HTERT RPE-1 (cell line): ENCODE results near the gene TNF.

Experiments used
- in situ Hi-C: fragments of 300-500 bp; cut with MboI; formaldehyde crosslinking; loops from 4 replicates; pipeline ENCODE4 v1.14.3; 2020; ENCODE audit warnings: low sequenced_read_pairs

The TNF gene

DNA sequence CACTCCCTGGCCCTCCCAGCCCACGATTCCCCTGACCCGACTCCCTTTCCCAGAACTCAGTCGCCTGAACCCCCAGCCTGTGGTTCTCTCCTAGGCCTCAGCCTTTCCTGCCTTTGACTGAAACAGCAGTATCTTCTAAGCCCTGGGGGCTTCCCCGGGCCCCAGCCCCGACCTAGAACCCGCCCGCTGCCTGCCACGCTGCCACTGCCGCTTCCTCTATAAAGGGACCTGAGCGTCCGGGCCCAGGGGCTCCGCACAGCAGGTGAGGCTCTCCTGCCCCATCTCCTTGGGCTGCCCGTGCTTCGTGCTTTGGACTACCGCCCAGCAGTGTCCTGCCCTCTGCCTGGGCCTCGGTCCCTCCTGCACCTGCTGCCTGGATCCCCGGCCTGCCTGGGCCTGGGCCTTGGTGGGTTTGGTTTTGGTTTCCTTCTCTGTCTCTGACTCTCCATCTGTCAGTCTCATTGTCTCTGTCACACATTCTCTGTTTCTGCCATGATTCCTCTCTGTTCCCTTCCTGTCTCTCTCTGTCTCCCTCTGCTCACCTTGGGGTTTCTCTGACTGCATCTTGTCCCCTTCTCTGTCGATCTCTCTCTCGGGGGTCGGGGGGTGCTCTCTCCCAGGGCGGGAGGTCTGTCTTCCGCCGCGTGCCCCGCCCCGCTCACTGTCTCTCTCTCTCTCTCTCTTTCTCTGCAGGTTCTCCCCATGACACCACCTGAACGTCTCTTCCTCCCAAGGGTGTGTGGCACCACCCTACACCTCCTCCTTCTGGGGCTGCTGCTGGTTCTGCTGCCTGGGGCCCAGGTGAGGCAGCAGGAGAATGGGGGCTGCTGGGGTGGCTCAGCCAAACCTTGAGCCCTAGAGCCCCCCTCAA is 3.1 kb upstream of the TNF start, which contains the start of gene LTA:
LTA (plus strand) TSS at position 249 of the 871 bp plus-strand sequence; CDS start at position 703, 454 bp downstream.
- in situ Hi-C loops = no loop called here

DNA sequence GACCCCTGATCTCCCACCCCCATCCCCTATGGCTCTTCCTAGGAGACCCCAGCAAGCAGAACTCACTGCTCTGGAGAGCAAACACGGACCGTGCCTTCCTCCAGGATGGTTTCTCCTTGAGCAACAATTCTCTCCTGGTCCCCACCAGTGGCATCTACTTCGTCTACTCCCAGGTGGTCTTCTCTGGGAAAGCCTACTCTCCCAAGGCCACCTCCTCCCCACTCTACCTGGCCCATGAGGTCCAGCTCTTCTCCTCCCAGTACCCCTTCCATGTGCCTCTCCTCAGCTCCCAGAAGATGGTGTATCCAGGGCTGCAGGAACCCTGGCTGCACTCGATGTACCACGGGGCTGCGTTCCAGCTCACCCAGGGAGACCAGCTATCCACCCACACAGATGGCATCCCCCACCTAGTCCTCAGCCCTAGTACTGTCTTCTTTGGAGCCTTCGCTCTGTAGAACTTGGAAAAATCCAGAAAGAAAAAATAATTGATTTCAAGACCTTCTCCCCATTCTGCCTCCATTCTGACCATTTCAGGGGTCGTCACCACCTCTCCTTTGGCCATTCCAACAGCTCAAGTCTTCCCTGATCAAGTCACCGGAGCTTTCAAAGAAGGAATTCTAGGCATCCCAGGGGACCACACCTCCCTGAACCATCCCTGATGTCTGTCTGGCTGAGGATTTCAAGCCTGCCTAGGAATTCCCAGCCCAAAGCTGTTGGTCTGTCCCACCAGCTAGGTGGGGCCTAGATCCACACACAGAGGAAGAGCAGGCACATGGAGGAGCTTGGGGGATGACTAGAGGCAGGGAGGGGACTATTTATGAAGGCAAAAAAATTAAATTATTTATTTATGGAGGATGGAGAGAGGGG is 1.9 kb upstream of the TNF start:
- in situ Hi-C loops = no loop called here

DNA sequence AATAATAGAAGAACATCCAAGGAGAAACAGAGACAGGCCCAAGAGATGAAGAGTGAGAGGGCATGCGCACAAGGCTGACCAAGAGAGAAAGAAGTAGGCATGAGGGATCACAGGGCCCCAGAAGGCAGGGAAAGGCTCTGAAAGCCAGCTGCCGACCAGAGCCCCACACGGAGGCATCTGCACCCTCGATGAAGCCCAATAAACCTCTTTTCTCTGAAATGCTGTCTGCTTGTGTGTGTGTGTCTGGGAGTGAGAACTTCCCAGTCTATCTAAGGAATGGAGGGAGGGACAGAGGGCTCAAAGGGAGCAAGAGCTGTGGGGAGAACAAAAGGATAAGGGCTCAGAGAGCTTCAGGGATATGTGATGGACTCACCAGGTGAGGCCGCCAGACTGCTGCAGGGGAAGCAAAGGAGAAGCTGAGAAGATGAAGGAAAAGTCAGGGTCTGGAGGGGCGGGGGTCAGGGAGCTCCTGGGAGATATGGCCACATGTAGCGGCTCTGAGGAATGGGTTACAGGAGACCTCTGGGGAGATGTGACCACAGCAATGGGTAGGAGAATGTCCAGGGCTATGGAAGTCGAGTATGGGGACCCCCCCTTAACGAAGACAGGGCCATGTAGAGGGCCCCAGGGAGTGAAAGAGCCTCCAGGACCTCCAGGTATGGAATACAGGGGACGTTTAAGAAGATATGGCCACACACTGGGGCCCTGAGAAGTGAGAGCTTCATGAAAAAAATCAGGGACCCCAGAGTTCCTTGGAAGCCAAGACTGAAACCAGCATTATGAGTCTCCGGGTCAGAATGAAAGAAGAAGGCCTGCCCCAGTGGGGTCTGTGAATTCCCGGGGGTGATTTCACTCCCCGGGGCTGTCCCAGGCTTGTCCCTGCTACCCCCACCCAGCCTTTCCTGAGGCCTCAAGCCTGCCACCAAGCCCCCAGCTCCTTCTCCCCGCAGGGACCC is 981 bp upstream of the TNF start:
- in situ Hi-C loops = no loop called here

DNA sequence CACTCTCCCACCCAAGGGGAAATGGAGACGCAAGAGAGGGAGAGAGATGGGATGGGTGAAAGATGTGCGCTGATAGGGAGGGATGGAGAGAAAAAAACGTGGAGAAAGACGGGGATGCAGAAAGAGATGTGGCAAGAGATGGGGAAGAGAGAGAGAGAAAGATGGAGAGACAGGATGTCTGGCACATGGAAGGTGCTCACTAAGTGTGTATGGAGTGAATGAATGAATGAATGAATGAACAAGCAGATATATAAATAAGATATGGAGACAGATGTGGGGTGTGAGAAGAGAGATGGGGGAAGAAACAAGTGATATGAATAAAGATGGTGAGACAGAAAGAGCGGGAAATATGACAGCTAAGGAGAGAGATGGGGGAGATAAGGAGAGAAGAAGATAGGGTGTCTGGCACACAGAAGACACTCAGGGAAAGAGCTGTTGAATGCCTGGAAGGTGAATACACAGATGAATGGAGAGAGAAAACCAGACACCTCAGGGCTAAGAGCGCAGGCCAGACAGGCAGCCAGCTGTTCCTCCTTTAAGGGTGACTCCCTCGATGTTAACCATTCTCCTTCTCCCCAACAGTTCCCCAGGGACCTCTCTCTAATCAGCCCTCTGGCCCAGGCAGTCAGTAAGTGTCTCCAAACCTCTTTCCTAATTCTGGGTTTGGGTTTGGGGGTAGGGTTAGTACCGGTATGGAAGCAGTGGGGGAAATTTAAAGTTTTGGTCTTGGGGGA is 754 bp downstream of the TNF start:
- in situ Hi-C loops = no loop called here

DNA sequence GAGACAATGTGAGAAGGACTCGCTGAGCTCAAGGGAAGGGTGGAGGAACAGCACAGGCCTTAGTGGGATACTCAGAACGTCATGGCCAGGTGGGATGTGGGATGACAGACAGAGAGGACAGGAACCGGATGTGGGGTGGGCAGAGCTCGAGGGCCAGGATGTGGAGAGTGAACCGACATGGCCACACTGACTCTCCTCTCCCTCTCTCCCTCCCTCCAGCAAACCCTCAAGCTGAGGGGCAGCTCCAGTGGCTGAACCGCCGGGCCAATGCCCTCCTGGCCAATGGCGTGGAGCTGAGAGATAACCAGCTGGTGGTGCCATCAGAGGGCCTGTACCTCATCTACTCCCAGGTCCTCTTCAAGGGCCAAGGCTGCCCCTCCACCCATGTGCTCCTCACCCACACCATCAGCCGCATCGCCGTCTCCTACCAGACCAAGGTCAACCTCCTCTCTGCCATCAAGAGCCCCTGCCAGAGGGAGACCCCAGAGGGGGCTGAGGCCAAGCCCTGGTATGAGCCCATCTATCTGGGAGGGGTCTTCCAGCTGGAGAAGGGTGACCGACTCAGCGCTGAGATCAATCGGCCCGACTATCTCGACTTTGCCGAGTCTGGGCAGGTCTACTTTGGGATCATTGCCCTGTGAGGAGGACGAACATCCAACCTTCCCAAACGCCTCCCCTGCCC is 1.7 kb downstream of the TNF start:
- in situ Hi-C loops = no loop called here

DNA sequence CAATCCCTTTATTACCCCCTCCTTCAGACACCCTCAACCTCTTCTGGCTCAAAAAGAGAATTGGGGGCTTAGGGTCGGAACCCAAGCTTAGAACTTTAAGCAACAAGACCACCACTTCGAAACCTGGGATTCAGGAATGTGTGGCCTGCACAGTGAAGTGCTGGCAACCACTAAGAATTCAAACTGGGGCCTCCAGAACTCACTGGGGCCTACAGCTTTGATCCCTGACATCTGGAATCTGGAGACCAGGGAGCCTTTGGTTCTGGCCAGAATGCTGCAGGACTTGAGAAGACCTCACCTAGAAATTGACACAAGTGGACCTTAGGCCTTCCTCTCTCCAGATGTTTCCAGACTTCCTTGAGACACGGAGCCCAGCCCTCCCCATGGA is 2.2 kb downstream of the TNF start:
- in situ Hi-C loops = no loop called here

DNA sequence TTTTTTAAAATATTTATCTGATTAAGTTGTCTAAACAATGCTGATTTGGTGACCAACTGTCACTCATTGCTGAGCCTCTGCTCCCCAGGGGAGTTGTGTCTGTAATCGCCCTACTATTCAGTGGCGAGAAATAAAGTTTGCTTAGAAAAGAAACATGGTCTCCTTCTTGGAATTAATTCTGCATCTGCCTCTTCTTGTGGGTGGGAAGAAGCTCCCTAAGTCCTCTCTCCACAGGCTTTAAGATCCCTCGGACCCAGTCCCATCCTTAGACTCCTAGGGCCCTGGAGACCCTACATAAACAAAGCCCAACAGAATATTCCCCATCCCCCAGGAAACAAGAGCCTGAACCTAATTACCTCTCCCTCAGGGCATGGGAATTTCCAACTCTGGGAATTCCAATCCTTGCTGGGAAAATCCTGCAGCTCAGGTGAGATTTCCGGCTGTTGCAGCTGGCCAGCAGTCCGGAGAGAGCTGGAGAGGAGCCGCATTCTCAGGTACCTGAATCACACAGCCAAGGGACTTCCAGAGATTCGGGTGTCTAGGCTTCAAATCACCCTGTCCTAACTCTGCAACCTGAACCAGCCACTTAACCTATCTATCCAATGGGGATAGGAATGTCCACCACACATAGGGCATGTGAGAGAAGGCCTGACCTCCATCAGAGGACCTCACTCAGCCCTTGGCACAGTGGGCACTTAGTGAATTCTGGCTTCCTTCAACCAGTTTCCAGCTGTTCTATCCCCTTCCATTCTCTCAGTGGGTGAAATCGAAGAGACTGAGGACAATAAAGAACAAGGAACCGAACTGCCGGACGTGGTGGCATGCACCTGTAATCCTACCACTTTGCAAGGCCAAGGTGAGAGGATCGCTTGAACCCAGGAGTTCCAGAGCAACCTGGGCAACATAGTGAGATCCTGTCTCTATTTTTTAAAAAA is 3.1 kb downstream of the TNF start:
- in situ Hi-C loops = no loop called here

DNA sequence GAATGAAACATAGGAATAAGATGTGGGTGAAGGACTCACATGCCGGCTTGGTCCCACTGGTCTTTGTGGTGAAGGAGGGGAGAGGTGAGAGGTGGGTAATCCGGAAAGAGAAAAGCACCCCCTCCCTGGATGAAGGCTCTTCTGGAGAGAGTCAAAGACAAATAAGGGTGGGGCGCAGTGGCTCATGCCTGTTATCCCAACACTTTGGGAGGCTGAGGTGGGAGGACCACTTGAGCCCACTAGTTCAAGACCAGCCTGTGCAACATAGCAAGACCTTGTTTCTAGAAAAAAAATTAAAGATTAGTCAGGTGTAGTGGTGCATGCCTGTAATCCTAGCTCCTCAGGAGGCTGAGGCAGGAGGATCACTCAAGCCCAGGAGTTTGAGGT is 3.7 kb downstream of the TNF start:
- in situ Hi-C loops = no loop called here

DNA sequence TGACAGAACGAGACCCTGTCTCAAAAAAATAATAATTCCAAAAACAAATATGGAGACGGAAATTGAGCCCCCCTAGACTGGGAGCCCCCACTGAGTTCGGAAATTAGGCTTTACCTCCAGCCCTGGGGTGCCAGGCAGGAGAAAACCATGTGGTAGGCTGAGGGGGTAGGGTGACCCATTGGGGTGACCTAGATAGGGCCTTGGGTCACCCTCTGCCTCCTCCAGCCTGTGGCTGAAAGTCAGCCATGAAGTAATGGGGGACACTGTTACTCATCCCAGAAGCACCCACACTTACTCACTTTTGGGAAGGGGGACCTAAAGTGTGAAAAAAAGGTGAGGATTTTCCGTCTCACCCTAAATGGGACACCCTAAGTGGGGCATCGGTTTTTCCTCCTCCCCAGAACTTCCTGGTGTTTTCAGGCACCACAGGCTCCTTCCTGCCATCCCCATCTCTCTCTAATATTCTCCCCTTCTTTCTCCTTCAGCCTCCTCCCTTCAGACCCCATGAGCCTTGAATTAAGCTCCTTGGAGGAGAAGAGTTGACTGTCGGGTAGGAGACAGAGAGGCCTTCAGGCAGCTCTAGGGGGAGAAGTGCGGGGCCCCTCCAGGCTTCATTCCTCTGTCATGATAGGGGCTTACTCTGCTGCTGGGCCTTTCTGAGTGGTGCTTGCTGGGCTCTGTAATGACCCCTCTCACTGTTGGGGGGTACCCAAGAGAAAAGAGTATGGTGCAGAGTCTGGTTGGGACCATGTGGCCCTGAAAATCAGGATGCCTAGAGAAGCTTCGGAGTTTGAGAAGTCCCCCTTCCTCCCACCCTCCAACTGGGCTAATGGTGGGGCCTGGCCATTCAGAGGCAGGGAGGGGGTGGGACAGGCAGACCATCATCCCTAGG is 4.4 kb downstream of the TNF start:
- in situ Hi-C loops = no loop called here

DNA sequence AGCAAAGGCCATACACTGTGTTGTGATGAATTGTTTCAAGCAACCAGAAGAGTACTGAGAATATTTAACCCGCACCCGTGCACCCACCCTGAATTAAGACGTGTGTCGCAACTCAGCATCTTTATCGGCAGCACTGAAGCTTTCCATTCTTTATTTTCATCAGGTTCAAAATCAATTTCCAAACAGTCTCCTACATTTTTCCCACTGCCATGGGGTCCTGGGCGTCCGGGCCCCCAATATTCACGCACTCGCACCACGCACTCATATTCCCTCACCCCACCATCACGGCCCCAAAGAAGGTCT is 5.0 kb downstream of the TNF start:
- in situ Hi-C loops = no loop called here

DNA sequence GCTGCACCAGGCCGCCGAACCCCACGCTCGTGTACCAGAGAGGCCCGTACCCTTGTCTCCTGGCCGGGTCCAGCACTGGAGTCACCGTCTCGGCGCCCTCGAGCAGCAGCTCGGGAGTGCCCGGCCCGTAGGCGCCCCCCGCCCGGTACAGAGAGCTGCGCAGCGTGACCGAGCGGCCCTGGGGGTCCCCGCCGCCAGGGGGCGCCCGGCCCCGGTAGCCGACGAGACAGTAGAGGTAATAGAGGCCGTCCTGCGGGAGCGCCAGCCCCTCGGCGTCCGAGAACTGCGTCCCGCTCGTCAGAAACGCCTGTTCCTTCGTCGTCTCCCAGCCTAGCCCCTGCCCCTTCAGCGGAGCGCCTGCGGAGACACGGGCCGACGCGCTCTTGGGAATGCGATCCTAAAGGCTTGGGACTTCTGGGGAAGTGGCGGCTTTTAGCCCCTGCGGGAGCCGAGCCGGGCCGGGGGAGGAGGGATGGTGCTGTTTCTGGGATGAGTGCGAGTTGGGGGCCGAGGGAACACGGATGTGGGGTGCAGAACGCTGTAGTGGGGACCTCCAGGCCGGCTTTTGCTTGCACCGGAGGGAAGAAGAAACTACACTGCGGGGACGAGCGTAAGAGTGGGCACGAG is 5.6 kb downstream of the TNF start:
- in situ Hi-C loops = no loop called here

DNA sequence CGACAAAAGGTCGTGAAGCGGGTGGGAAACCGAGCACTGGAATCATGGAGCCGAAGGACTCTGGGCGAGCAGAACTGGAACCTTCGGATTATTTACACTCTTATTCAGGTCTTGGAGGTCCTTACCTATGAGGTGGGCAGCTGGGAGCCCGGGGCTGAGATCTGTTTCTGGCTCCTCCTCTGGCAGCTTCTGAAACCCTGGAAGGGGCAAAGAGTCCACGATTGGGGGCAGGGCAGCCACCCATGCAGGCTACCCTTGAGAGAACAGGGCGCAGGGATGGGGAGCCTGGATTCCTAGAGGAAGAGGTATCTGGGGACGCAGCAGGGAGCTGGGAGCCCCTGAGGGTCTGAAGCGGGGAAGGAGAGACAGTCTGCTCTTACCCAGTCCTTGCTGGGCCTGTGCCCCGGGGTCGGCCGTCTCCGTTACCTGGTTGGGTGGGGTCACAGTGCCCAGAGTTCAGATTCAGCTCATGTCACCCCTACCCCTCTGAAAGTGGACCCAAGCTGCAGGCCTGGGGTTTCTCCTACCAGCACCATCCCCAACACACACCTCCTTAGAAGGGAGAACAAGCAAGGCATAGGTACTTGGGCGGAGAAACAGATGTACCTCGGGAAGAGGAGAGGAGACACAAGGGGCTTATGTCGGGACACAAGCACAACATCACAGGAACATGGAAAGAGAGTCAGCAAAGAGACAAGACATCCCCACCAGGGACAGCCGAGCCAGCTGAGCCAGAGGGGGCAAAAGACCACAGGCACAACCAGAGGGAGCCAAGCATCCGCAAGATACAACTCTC is 6.3 kb downstream of the TNF start:
- in situ Hi-C loops = no loop called here

DNA sequence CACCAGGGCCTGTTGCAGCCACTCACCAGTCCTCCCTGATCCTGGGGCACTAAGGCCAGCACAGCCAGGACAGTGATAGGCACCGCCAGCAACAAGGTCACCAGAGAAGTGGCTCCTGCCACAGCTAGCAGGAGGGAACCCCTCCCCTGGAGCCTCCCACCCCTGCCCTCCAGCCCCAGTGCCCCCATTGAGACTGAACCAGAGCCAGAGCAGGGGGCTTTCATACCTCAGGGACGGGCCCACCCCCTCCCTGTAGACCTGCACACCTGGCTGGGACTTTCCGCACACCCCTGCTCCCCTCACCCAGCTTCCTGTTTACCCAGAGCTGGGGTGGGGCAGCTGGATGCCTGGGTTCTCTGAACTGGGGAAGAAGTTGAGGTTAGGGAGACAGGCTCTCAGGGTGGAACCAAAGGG is 6.9 kb downstream of the TNF start, which contains the start of gene LTB:
LTB (minus strand) TSS at position 195 of the 414 bp plus-strand sequence; CDS start at position 188, 7 bp downstream.
- in situ Hi-C loops = no loop called here

DNA sequence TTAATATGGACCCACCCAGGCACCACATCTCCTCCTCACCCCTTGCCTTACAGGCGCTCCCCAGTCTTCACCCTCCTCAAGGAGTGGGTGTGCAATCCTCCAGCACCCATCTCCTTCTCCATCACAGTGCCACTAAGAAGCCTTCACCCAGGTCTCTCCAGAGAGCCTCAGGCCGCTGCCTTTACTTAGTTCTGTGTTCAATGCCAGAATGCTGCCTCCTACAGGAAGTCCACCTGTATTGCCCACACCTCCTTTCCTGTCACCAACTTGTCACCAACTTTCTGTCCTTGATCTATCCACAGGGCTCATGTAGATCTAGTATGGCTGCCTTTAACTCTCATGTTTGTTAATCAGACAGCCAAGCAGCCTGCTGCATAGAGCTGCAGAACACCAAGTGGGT is 10.1 kb downstream of the TNF start:
- in situ Hi-C loops = no loop called here

DNA sequence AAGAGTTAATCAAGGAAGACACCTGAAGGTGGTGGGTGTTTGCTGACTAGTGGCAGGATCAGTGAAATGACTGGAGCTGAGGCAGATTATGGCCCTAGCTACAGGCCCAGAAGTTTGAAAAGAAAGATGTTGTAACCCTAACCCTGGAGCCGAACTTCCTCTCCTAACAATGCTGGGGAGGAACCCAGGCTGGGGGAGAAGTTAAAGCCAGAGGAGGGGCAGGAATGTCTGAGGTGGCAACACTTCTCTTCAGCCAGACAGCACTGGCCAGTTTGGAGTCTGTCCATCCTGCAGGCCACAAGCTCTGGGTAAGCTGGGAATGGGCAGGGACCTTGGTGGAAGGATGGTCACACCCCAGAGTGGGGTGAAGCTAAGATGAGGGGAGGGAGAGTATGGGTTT is 10.6 kb downstream of the TNF start, which contains the start of gene LST1:
LST1 (plus strand) TSS at position 270 of the 400 bp plus-strand sequence. CDS start 1,023 bp downstream, outside the sequence.
- in situ Hi-C loops = no loop called here

DNA sequence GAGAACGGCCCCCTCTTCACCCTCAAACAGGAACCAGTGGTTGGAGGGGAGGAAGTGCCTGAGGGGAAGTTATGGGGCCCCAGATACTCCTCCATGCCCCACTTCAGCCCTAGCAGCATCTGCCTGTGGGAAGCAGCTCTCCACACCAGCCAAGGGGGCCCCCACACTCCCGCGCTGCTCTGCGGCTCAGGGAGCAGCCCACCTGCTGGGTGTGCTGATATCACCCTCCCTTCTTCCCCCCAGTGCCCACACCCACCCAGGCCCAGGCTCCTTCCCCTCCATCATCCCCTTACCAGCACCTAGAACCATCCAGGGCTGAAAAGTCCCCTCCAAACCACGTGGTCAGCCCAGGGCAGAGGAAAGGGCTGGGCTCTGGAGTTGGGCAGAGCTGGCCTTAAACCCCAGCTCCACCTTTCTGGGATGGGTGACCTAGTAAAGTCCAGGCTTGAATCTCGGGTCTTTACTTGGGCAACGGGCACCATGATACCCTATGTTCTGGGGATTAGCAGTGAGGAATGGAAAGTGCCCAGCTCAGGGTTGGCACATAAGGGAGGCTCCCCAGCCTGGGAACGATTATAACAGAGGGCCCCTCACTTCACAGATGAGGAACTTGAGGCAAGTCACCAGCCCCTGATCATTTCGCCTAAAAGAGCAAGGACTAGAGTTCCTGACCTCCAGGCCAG is 11.4 kb downstream of the TNF start:
- in situ Hi-C loops = no loop called here
